Diencephalon (tissue), 1 donor: ENCODE results near the gene BTNL2. TPM values are rescaled to one million over a fixed set of nuclear protein-coding genes. Genes with fewer than 3 reads are reported as not detected.

Experiments
- small RNA-seq: library from RNA; depleted of rRNA; stranded (forward); fragments of <200 nt; gene quantifications from one replicate; pipeline ENCODE3, GENCODE V24; 2014
- total RNA-seq: library from RNA; depleted of rRNA; stranded (reverse); fragments of >200 nt; gene quantifications from one replicate; pipeline ENCODE4 v1.2.3, GENCODE V29; 2014

The BTNL2 gene
- not detected for total RNA-seq

GRCh38 chr6:32406857-32407256 is at the start of gene BTNL2:
BTNL2 (minus strand) TSS chr6:32407181; CDS start chr6:32407123, 58 bp downstream.

GRCh38 chr6:32439602-32440214 is 32.7 kb upstream of the BTNL2 start, which contains the start of gene HLA-DRA:
HLA-DRA (plus strand) TSS chr6:32439887; CDS start chr6:32439951, 64 bp downstream.

GRCh38 chr6:32371803-32372202 is 35.2 kb downstream of the BTNL2 start, which contains the start of gene TSBP1:
TSBP1 (minus strand) TSS chr6:32371903; CDS start chr6:32371706, 197 bp downstream.

Small RNA genes lying within 50 kb of the gene (small RNA-seq; reads per million reads assigned to genes)
- gene RNU6-603P: not detected

Other genes with a start within 250 kb of the BTNL2 start
- 7.8 TPM for gene EGFL8, start 242.6 kb downstream of the BTNL2 start, total RNA-seq
- gene AGPAT1, start 231.1 kb downstream of the BTNL2 start, total RNA-seq: 28.1 TPM
- gene RNF5, start 228.8 kb downstream of the BTNL2 start, total RNA-seq: 62.1 TPM
- 0.92 TPM for gene AGER, start 222.9 kb downstream of the BTNL2 start, total RNA-seq
- gene PBX2, start 217.0 kb downstream of the BTNL2 start, total RNA-seq: 29.5 TPM
- gene GPSM3, start 214.5 kb downstream of the BTNL2 start, total RNA-seq: 1.4 TPM
- gene NOTCH4, start 183.1 kb downstream of the BTNL2 start, total RNA-seq: 8.8 TPM
- not detected for gene TSBP1, start 35.3 kb downstream of the BTNL2 start, total RNA-seq
- 8.5 TPM for gene HLA-DRA, start 32.7 kb upstream of the BTNL2 start, total RNA-seq
- 3.0 TPM for gene HLA-DRB5, start 123.1 kb upstream of the BTNL2 start, total RNA-seq
- gene HLA-DRB1, start 182.7 kb upstream of the BTNL2 start, total RNA-seq: 9.9 TPM
- gene HLA-DQA1, start 230.2 kb upstream of the BTNL2 start, total RNA-seq: 0.92 TPM